ENCODE measurements around the gene DLGAP1. TPM values are rescaled to one million over a fixed set of nuclear protein-coding genes. Genes with fewer than 3 reads are reported as not detected.

The DLGAP1 gene
- total and polyA plus RNA-seq, 2 of the 8 experiments (the other 6 are each of a cell fraction or from before 2014, with no cell fraction given), result 11.8 to 16.9 TPM

DNA sequence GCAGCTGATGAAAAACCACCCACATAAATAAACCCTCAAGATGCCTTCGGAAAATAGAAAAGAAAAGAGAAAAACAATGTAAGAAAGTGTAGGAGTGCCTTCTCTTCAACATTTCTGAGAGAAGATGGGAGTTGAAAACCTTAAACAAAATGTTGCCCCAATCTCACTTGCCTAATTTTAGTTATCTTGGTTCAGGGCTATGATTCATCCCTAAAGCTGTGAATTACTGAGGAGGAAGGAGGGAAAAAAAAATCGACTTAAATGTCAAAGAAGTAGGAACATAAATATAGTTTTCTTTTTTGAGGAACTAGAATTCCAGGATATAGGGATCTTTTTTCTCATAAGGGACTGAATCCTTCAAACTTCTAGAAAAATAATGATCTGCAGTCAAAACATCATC, 644.8 kb downstream of the DLGAP1 start:
- Histone ChIP-seq H2BK20ac (ENCODE audit: low read length) (no peak overlapping the region), H4K91ac (replicated peaks; ENCODE audit: insufficient read length, low read length) (no peak overlapping the region), H4K5ac (ENCODE audit: insufficient read length, low read depth, low read length) (no peak overlapping the region), H3K56ac (replicated peaks; ENCODE audit: insufficient read length, low read depth, low read length) (no peak overlapping the region), H3K9me3 (ENCODE audit: insufficient read depth in 2 of 2, low read depth in 1 of 2, low read length in 1 of 2) (no peaks in the 10 kb centered on the region), H2AK5ac (ENCODE audit: low read depth, low read length) (no peak overlapping the region), H2AFZ (ENCODE audit: low read length) (no peak overlapping the region), H3K4me3 (ENCODE audit: extremely low read depth in 1 of 4, insufficient read depth in 2 of 4, low read depth in 3 of 4, low read length in 4 of 4) (no peak overlapping the region), H3K23me2 (ENCODE audit: low read depth, low read length) (no peaks in the 10 kb centered on the region), H3K4me1 (replicated peaks in 1 of 4; ENCODE audit: control insufficient read depth in 3 of 4, insufficient read depth in 4 of 4, low read length in 3 of 4) (peaks cover 0 to 2% (median 0%) of the 10 kb centered on the region in 4 experiments; a peak in 1 of 7 replicates), H3K4ac (replicated peaks; ENCODE audit: insufficient read length, low read depth, low read length) (no peak overlapping the region), H2BK5ac (ENCODE audit: low read depth, low read length) (no peak overlapping the region), H3K79me2 (ENCODE audit: control insufficient read depth in 1 of 2, insufficient read depth in 2 of 2, low read length in 2 of 2) (no peaks in the 10 kb centered on the region), H3K14ac (ENCODE audit: insufficient read length) (no peak overlapping the region), H3K27ac (ENCODE audit: low read depth, low read length) (no peak overlapping the region), H3K36me3 (ENCODE audit: control insufficient read depth in 2 of 4, insufficient read depth in 4 of 4, low read length in 3 of 4) (peaks cover 0 to 9% (median 2%) of the 10 kb centered on the region in 4 experiments; a peak in 2 of 8 replicates), H4K8ac (ENCODE audit: extremely low read depth, insufficient read depth, low read length) (no peak overlapping the region), H3K79me1 (ENCODE audit: low read depth, low read length) (no peaks in the 10 kb centered on the region), H3K4me2 (ENCODE audit: insufficient read depth in 1 of 2, low read depth in 2 of 2, low read length in 2 of 2) (no peak overlapping the region), H3K23ac (ENCODE audit: insufficient read length) (no peak overlapping the region), H2BK12ac (ENCODE audit: low read depth, low read length) (no peak overlapping the region), H2BK15ac (ENCODE audit: low read length) (no peak overlapping the region), H2BK120ac (replicated peaks; ENCODE audit: low read depth, low read length) (no peak overlapping the region), H4K20me1 (replicated peaks in 1 of 2; ENCODE audit: control insufficient read depth in 1 of 2, insufficient read depth in 2 of 2, low read length in 2 of 2) (no peaks in the 10 kb centered on the region), H3K27me3 (replicated peaks in 1 of 4; ENCODE audit: control insufficient read depth in 3 of 4, extremely low read depth in 1 of 4, insufficient read depth in 3 of 4, low read length in 3 of 4) (no peaks in the 10 kb centered on the region), H3K9ac (replicated peaks in 1 of 4; ENCODE audit: extremely low read depth in 1 of 4, low read depth in 3 of 4, low read length in 3 of 4) (no peak overlapping the region), H3K18ac (ENCODE audit: extremely low read depth, low read length) (no peak overlapping the region)
- POLR2A ChIA-PET (ENCODE audit: partially characterized antibody), result interaction anchor here (1.0 kb wide), 1 partner anchor 12 kb away, joined by 3 read pairs; no protein-coding TSS in a partner anchor
- DNase-seq (ENCODE audit: low read depth in 1 of 2, low spot score in 2 of 2) (no peak), FAIRE-seq (no peak)
- WGBS, 2 experiments (ENCODE audit: extremely low coverage in 1 of 2, insufficient coverage in 1 of 2, insufficient read length in 1 of 2, insufficient replicate concordance in 2 of 2, low coverage in 1 of 2, low lambda C conversion rate in 2 of 2, missing lambda C conversion rate in 1 of 2), result 79% methylated on average over 2 of the region's 2 CpGs; no CpG with 5 or more reads in 1 of the 2 experiments
- TF ChIP-seq ASH2L (IDR thresholded peaks at IDR 0.05; ENCODE audit: low read length), result no peak
- TF ChIP-seq CBX5 (IDR thresholded peaks at IDR 0.05; ENCODE audit: low read depth, low read length), result no peak
- no peak for TF ChIP-seq RFX5 (IDR thresholded peaks at IDR 0.05; ENCODE audit: borderline replicate concordance, low read depth, low read length)
- no peak for TF ChIP-seq CREB1 (IDR thresholded peaks at IDR 0.05)
- TF ChIP-seq, protein P1, sequence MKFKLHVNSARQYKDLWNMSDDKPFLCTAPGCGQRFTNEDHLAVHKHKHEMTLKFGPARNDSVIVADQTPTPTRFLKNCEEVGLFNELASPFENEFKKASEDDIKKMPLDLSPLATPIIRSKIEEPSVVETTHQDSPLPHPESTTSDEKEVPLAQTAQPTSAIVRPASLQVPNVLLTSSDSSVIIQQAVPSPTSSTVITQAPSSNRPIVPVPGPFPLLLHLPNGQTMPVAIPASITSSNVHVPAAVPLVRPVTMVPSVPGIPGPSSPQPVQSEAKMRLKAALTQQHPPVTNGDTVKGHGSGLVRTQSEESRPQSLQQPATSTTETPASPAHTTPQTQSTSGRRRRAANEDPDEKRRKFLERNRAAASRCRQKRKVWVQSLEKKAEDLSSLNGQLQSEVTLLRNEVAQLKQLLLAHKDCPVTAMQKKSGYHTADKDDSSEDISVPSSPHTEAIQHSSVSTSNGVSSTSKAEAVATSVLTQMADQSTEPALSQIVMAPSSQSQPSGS (IDR thresholded peaks at IDR 0.05; ENCODE audit: low read length), result no peak
- no peak for TF ChIP-seq TBP (IDR thresholded peaks at IDR 0.05; ENCODE audit: low read depth, low read length)
- CTCF ChIA-PET (ENCODE audit: partially characterized antibody), result interaction anchor here (1.2 kb wide), 1 partner anchor 17 kb away, joined by 3 read pairs; no protein-coding TSS in a partner anchor
